Urinary bladder (tissue), 4 donors: Measurements from ENCODE around the gene DEDD2. TPM values are rescaled to one million over a fixed set of nuclear protein-coding genes. Genes with fewer than 3 reads are reported as not detected.

Experiments
- DNase-seq: peaks from one replicate; pipeline ENCODE4 v3.0.0-alpha.2; 2015; ENCODE audit errors: extremely low spot score
- H3K27ac ChIP-seq: one replicate; pipeline ENCODE4 v1.5.1; 2013; ENCODE audit warnings: low read depth, mild to moderate bottlenecking, moderate library complexity
- H3K36me3 ChIP-seq: one replicate; pipeline ENCODE4 v1.6.1; 2013; ENCODE audit warnings: mild to moderate bottlenecking, moderate library complexity; ENCODE audit not compliant: insufficient read depth
- H3K4me1 ChIP-seq: one replicate; pipeline ENCODE4 v1.6.1; 2013; ENCODE audit warnings: mild to moderate bottlenecking, moderate library complexity; ENCODE audit not compliant: insufficient read depth
- H3K4me3 ChIP-seq: one replicate; pipeline ENCODE4 v1.5.1; 2013; ENCODE audit warnings: low read depth, low read length
- WGBS: extraction: QIAGEN DNeasy Blood & Tissue Kit; methylation state at CpG from one replicate; pipeline ENCODE4 v1.1.7; 2013; 5-methylcytosine and 5-hydroxymethylcytosine counted together
- polyA plus RNA-seq: library from polyadenylated mRNA; stranded (reverse); fragments of 200-250 nt; gene quantifications from one replicate; pipeline ENCODE4 v1.2.3, GENCODE V29; 2013
- total RNA-seq: library from RNA; depleted of rRNA; stranded (reverse); fragments of >200 nt; gene quantifications from one replicate; pipeline ENCODE4 v1.2.3, GENCODE V29; 2014
- donor health status: healthy with polysubstance abuse.
- donor health status: healthy.

Gene DEDD2
- total and polyA plus RNA-seq, 2 donors: 15.5 to 29.5 TPM

GRCh38 chr19:42191330-42191729 is 26.1 kb downstream of the DEDD2 start:
- Histone ChIP-seq H3K4me1 (no peaks in the 10 kb centered on the region), H3K36me3 (no peaks in the 10 kb centered on the region), H3K4me3 (no peak overlapping the region), H3K27ac (no peak overlapping the region)
- WGBS: 71% methylated on average over 1 of the region's 1 CpG
- no peak for DNase-seq

DNA sequence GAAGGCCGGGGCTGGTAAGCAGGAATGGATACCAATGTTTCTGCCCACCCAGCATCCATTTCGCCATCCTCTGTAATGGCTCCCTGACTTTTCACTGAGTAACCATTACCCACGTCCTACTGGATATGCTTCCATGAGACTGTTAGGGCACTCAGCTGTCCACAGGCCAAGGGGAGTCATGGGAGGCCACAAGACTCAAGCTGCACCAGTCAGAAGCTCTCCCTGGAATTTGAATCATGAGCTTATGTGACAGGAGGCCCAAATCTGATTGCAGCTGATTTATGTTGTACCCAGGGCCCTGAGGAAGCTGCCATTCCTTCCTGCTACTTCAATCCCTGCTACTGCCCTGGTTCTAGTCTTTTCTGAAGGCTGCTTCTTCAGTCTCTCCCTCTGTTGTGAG is 28.3 kb downstream of the DEDD2 start:
- no peak for DNase-seq
- 73% methylated on average over 3 of the region's 3 CpGs for WGBS

DNA sequence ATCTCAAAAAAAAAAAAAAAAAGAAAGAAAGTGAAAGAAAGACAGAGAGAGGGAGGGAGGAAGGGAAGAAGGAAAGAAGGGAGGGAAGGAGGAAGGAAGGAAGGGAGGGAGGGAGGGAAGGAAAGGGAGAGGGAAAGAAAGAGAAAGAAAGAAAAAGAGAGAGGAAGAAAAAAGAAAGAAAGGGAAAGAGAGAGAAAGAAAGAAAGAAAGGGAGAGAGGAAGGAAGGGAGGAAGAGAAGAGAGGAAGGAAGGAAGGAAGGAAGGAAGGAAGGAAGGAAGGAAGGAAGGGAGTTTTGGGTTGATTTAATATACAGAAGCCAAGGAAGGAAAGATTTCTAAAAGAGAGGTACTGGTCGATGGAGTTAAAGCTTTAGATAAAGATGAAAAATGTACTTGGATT is 28.8 kb downstream of the DEDD2 start:
- Histone ChIP-seq H3K4me1 (no peaks in the 10 kb centered on the region), H3K27ac (no peak overlapping the region), H3K36me3 (no peaks in the 10 kb centered on the region), H3K4me3 (no peak overlapping the region)
- WGBS: 59% methylated on average over 1 of the region's 1 CpG
- DNase-seq: no peak

More for the DNA sequence above, 28.3 kb downstream of the DEDD2 start:
- H3K4me1 ChIP-seq: no peaks in the 10 kb centered on the region
- H3K4me3 ChIP-seq: no peak overlapping the region
- no peak overlapping the region for H3K27ac ChIP-seq
- no peaks in the 10 kb centered on the region for H3K36me3 ChIP-seq

- Histone ChIP-seq H3K36me3 (no peaks in the 10 kb centered on the region), H3K4me3 (no peak overlapping the region), H3K27ac (no peak overlapping the region), H3K4me1 (no peaks in the 10 kb centered on the region)
- DNase-seq: no peak
Observed at GRCh38 chr19:42185277-42185676, 32.2 kb downstream of the DEDD2 start.

DNA sequence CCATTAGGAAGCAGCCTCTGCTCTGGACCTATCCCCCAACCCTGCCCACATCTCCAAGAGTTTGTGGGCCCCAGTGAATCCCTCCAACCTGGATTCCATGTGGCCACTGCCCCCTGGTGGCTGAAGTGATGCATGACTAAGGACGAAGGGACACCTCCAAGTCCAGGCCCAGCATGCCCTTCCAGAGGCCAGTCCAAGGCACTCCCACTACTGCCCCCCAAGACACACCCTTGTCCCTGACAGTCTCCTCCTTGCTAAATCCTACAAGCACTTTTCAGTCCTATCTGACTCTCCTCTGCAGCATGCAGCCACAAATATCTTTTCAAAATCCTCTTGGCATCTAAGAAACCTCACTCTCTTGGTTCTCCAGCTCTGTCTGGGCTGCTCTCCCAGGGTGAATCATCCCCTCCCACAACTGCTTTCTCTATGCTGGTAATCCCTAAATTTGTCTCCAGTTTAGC is 33.0 kb downstream of the DEDD2 start:
- H3K36me3 ChIP-seq: no peaks in the 10 kb centered on the region
- H3K4me1 ChIP-seq: no peaks in the 10 kb centered on the region
- WGBS: 4% methylated on average over 1 of the region's 1 CpG
- H3K27ac ChIP-seq: no peak overlapping the region
- peak; percentile 25 for DNase-seq
- no peak overlapping the region for H3K4me3 ChIP-seq

DNA sequence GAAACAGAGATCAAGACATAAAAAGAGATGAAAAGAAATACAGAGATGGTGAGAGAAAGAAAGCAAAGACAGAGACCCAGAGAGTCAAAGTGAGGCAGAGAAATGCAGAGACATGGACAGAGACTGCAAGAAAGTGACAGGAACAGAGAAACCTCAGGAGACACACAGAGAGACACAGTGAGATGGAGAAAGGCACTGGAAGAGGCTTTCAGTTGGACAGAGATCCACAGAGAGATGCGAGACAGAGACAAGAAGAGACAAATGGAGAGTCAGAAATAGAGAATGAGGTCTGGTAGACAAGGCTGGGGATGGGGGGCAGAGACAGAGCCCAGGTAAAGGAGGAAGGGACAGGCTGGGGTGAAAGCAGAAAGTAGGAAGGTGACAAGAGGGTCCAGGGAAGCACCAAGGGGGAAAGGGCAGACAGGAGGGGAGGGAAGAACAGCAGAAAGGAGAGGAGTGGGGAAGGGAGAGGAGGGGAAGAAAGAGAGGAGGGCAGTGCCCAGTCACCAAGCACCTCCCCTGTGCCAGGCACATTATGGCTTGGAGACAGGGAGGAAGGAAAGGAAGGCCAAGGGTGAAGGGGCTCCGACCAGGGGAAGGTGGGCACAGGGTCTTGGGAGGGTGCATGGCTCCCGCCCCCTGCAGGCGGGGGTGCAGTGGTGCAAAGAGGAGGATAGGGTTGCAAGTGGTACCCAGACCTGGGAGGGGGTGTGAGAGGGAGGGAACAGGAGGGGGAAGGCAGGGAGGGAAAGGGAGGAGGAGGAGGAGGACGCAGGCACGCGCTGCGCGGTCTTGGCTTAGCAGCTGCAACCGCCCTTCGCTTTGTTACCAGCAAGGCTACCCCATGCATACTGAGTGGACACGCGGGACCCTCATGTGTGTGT is 38.4 kb downstream of the DEDD2 start:
- Histone ChIP-seq H3K27ac (no peak overlapping the region), H3K4me3 (no peak overlapping the region), H3K36me3 (no peaks in the 10 kb centered on the region), H3K4me1 (no peaks in the 10 kb centered on the region)
- DNase-seq: no peak
- 12% methylated on average over 13 of the region's 13 CpGs for WGBS

GRCh38 chr19:42177686-42178019 is 39.8 kb downstream of the DEDD2 start:
- Histone ChIP-seq H3K4me1 (no peaks in the 10 kb centered on the region), H3K27ac (no peak overlapping the region), H3K36me3 (no peaks in the 10 kb centered on the region), H3K4me3 (no peak overlapping the region)
- 40% methylated on average over 3 of the region's 3 CpGs for WGBS
- no peak for DNase-seq

GRCh38 chr19:42176990-42177685 is 40.3 kb downstream of the DEDD2 start:
- under 1% methylated on average over 65 of the region's 66 CpGs for WGBS
- H3K27ac ChIP-seq: no peak overlapping the region
- no peak for DNase-seq
- H3K4me1 ChIP-seq: no peaks in the 10 kb centered on the region
- peak overlapping the region; percentile 44 for H3K4me3 ChIP-seq
- no peaks in the 10 kb centered on the region for H3K36me3 ChIP-seq

DNA sequence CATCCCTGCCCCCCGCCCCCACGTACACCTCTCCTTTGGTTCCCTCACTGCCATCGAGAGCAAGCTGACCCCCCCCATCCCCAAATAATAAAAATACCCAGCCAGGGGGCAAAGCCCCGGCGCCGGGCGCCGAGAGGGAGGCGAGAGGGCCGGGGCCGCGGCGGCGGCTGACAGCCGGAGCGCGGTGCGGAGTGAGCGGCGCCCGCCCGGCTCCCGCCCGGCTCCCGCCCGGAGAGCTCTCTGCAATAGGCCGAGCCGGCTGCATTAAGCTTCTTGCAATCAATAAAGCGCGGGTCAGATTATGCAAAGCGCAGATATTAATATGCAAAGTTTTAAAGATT is 40.9 kb downstream of the DEDD2 start:
- no peak overlapping the region for H3K27ac ChIP-seq
- peak overlapping the region; percentile 44 for H3K4me3 ChIP-seq
- DNase-seq: no peak

GRCh38 chr19:42175952-42176648 is 41.4 kb downstream of the DEDD2 start:
- no peaks in the 10 kb centered on the region for H3K4me1 ChIP-seq
- no peaks in the 10 kb centered on the region for H3K36me3 ChIP-seq
- WGBS: 1% methylated on average over 34 of the region's 34 CpGs
- no peak for DNase-seq
- peak overlapping the region; percentile 44 for H3K4me3 ChIP-seq
- H3K27ac ChIP-seq: no peak overlapping the region

More for the DNA sequence above, 40.9 kb downstream of the DEDD2 start:
- WGBS: under 1% methylated on average over 31 of the region's 31 CpGs
- Histone ChIP-seq H3K36me3 (no peaks in the 10 kb centered on the region), H3K4me1 (no peaks in the 10 kb centered on the region)

DNA sequence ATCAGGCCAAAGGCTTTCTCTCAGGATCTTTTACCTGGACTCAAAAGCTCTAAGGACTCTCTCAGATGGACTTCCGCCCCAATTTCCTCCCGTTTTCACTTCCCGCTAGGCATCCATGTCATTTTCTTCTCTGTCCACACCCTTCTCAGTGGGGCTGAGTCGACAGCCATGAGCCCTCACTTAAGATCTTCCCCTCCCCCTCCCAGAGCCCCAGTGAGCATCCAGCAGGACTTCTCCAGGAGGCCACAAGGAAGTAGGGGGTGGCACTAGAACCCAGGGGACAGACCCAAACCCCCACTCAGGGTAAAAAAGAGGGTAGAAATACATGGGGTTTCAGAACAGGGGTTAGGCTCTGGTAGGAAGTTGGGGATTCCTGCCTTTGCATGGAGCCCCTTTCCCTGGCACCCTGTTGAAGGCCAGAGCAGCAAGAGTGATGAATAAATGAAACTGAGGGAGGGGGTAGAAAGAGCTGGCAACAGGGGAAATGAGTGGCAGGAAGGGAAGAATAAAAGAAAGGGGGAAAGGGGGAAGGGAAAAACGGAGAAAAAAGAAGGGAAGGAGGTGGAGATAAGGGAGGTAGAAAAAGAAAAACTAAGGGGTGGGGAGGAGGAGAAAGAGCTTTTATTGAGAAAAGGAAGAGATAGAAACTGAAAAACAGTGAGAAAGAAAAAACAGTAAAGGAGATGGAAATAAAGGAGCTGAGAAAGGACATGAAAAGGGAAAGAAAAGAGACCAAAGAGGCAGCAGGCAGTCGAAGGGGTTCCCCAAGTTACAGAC is 42.3 kb downstream of the DEDD2 start:
- no peak overlapping the region for H3K4me3 ChIP-seq
- WGBS: 33% methylated on average over 6 of the region's 6 CpGs
- H3K4me1 ChIP-seq: no peaks in the 10 kb centered on the region
- DNase-seq: no peak
- no peaks in the 10 kb centered on the region for H3K36me3 ChIP-seq
- no peak overlapping the region for H3K27ac ChIP-seq

DNA sequence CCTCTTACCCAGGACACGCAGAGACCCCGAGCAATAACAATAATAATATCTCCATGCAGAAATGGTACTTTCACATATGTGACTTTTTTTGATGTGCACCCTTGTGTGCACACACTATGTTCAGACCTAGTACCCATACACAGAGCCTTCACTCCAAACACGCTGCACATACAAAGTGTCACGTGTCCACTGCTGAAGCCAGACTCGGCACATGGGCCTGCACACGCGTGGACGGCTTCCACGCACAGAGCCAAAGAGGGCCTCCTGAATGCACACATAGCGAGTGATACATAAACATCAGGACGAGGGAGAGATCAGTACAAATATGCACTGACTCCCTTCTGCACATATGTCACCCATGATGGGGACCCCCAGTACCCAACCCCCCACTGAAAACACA is 43.3 kb downstream of the DEDD2 start:
- Histone ChIP-seq H3K27ac (no peak overlapping the region), H3K36me3 (no peaks in the 10 kb centered on the region), H3K4me3 (no peak overlapping the region), H3K4me1 (no peaks in the 10 kb centered on the region)
- DNase-seq: no peak
- 86% methylated on average over 11 of the region's 11 CpGs for WGBS

DNA sequence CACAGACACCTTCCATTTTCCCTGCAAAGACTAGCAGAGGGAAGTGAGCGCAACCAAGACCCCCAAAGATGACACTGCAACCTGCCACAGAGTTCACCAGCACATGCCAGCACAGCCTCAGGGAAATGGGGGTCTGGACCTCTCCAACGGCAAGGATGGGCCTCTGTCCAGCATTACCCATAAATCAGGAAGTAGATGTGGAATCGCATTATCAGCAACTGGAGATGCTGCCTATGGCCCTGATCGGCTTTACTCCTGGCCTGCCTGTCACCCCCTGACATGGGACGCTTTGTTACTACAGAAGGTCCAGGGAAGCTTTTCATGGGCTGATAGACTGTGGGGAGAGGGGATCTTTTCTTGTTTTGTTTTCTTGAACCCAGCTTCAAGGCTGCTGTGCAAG is 43.8 kb downstream of the DEDD2 start:
- Histone ChIP-seq H3K27ac (no peak overlapping the region), H3K4me3 (no peak overlapping the region), H3K36me3 (no peaks in the 10 kb centered on the region), H3K4me1 (no peaks in the 10 kb centered on the region)
- no peak for DNase-seq
- WGBS: 65% methylated on average over 5 of the region's 5 CpGs
